DOHH2 (cell line): ENCODE data around the gene ZNF728.

Source experiments
- EZH2phosphoT487 ChIP-seq: fragments of 200-600 bp; sonication (generic); IDR thresholded peaks from 2 replicates; pipeline ENCODE4 v1.6.1; 2017; ENCODE audit warnings: borderline replicate concordance, mild to moderate bottlenecking, antibody characterized with exemption, low read length, moderate library complexity, mixed read lengths
- TF ChIP-seq, protein P1 (sequence below): fragments of 200-600 bp; sonication (generic); IDR thresholded peaks from one replicate; pipeline ENCODE4 v1.5.1; 2014; ENCODE audit warnings: antibody characterized with exemption, mild to moderate bottlenecking, low read depth, low read length; ENCODE audit not compliant: poor library complexity, severe bottlenecking

GRCh38 chr19:23049256-23049655, 46.3 kb upstream of the ZNF728 start:
- TF ChIP-seq, protein P1, sequence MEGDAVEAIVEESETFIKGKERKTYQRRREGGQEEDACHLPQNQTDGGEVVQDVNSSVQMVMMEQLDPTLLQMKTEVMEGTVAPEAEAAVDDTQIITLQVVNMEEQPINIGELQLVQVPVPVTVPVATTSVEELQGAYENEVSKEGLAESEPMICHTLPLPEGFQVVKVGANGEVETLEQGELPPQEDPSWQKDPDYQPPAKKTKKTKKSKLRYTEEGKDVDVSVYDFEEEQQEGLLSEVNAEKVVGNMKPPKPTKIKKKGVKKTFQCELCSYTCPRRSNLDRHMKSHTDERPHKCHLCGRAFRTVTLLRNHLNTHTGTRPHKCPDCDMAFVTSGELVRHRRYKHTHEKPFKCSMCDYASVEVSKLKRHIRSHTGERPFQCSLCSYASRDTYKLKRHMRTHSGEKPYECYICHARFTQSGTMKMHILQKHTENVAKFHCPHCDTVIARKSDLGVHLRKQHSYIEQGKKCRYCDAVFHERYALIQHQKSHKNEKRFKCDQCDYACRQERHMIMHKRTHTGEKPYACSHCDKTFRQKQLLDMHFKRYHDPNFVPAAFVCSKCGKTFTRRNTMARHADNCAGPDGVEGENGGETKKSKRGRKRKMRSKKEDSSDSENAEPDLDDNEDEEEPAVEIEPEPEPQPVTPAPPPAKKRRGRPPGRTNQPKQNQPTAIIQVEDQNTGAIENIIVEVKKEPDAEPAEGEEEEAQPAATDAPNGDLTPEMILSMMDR, result no peak
- TF ChIP-seq EZH2phosphoT487, result no peak
